ENCODE data around the gene FBXL20. TPM values are rescaled to one million over a fixed set of nuclear protein-coding genes. Genes with fewer than 3 reads are reported as not detected.

FBXL20 gene
- total and polyA plus RNA-seq, 2 experiments from 2014 or later: 10.2 to 20.4 TPM

DNA sequence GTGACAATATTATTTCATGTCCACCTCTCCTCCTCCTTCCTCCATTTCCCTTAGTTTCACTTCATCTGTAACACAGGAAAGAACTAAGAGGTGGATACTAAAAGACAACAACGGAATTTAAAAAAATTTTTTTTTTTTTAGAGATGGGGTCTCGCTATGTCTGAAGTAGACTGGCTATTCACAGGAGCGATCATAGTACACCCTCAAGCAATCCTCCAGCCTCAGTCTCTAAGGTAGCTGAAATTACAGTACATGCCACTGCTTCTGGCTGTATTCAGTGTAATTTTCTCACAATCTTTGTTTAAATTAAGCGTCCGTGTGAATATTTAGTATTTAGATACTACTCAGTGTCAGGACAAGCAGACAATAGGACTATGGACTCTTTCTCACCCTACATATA lies 35.6 kb downstream of the FBXL20 start:
- DNase-seq (ENCODE audit: low read depth in 1 of 2, low spot score in 1 of 2): no peak
- Histone ChIP-seq H3K27me3 (no peaks in the 10 kb centered on the region), H3K36me3 (no peaks in the 10 kb centered on the region), H3K4me1 (ENCODE audit: low read depth) (peaks cover 12% of the 10 kb centered on the region), H3K27ac (no peak overlapping the region), H3K4me3 (no peak overlapping the region), H3K9me3 (ENCODE audit: low read depth) (no peaks in the 10 kb centered on the region)
- TF ChIP-seq, protein P1, sequence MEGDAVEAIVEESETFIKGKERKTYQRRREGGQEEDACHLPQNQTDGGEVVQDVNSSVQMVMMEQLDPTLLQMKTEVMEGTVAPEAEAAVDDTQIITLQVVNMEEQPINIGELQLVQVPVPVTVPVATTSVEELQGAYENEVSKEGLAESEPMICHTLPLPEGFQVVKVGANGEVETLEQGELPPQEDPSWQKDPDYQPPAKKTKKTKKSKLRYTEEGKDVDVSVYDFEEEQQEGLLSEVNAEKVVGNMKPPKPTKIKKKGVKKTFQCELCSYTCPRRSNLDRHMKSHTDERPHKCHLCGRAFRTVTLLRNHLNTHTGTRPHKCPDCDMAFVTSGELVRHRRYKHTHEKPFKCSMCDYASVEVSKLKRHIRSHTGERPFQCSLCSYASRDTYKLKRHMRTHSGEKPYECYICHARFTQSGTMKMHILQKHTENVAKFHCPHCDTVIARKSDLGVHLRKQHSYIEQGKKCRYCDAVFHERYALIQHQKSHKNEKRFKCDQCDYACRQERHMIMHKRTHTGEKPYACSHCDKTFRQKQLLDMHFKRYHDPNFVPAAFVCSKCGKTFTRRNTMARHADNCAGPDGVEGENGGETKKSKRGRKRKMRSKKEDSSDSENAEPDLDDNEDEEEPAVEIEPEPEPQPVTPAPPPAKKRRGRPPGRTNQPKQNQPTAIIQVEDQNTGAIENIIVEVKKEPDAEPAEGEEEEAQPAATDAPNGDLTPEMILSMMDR (IDR thresholded peaks at IDR 0.05; ENCODE audit: low read depth, low read length): no peak

DNA sequence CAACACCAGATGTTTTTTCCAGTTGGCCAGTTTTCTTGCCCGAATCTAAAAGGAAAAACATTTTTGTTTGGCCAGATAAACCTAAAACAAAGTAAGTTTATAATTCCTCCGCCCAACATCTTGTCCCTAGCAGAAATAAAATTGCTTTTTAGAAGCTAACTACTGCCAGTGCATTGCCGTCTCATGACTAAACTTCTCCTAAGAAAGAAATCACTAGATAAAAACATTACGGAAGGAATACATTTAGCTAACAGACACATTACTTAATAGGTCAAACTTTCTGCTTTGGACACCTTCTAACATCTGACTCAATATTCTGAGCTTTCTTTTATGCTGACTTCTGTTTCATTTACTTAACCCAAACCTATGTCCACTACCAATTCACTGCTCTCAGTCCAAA lies 36.2 kb downstream of the FBXL20 start:
- no peaks in the 10 kb centered on the region for H3K27me3 ChIP-seq
- H3K27ac ChIP-seq: no peak overlapping the region
- peaks cover 15% of the 10 kb centered on the region for H3K4me1 ChIP-seq (ENCODE audit: low read depth)
- H3K36me3 ChIP-seq: no peaks in the 10 kb centered on the region
- no peak overlapping the region for H3K4me3 ChIP-seq
- no peaks in the 10 kb centered on the region for H3K9me3 ChIP-seq (ENCODE audit: low read depth)
- TF ChIP-seq, protein P1 (IDR thresholded peaks at IDR 0.05; ENCODE audit: low read depth, low read length): no peak
- DNase-seq (ENCODE audit: low read depth in 1 of 2, low spot score in 1 of 2): peak in 1 of 2 donors; percentile 62

DNA sequence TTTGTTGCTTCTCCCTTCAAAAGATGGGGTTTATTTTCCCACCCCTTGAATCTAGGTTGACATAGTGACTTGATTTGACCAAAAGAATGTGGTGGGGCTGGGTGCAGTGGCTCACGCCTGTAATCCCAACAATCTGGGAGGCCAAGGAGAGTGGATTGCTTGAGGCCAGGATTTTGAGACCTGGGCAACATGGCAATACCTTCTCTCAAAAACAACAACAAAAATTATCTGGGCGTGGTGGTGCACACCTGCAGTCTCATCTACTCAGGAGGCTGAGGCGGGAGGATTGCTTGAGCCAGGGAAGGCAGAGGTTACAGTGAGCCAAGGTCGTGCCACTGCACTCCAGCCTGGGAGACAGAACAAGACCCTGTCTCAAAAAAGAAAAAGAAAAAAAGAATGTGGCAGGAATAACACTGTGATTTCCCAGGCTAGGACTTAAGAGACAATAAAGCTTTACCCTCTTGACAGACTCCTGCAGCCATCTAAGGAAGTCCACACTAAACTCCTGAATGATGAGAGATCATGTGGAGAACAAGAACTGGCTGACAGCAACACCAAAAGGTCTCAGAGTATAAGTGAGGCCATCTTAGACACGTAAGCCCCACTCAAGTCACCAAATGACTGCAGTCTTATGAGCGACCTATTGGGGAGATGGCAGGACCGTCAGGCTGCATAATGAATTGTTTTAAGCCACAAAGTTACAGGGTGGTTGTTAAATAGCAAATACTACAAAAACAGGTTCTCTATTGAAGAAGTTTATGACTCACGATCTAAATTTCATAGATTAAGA lies 37.0 kb downstream of the FBXL20 start:
- Histone ChIP-seq H3K9me3 (ENCODE audit: low read depth) (no peaks in the 10 kb centered on the region), H3K27ac (peak overlapping the region; percentile 30), H3K27me3 (no peaks in the 10 kb centered on the region), H3K4me1 (ENCODE audit: low read depth) (peaks cover 15% of the 10 kb centered on the region), H3K4me3 (no peak overlapping the region), H3K36me3 (no peaks in the 10 kb centered on the region)
- TF ChIP-seq, protein P1 (IDR thresholded peaks at IDR 0.05; ENCODE audit: low read depth, low read length): no peak
- DNase-seq (ENCODE audit: low read depth in 1 of 2, low spot score in 1 of 2): no peak

DNA sequence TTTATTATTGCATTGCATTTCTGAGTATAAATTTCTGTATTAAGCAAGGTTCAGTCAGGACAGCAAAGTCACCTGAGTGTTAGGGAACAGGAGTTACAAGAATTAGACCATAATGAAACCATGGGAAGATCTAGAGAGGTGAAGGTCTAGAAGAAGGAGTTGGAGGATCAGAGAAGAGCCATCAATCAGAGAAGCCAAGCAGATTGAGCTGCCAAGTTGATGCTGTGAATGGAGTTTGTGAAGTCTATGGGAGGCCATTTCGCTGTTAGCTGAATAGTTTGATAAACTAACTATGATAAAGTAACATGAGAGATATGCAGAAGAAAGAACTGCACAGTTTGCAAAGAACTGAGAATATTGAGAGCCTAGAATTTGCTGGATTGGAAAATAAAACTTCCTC lies 40.4 kb downstream of the FBXL20 start:
- H3K9me3 ChIP-seq (ENCODE audit: low read depth): no peaks in the 10 kb centered on the region
- TF ChIP-seq, protein P1 (IDR thresholded peaks at IDR 0.05; ENCODE audit: low read depth, low read length): no peak
- no peak for DNase-seq (ENCODE audit: low read depth in 1 of 2, low spot score in 1 of 2)

DNA sequence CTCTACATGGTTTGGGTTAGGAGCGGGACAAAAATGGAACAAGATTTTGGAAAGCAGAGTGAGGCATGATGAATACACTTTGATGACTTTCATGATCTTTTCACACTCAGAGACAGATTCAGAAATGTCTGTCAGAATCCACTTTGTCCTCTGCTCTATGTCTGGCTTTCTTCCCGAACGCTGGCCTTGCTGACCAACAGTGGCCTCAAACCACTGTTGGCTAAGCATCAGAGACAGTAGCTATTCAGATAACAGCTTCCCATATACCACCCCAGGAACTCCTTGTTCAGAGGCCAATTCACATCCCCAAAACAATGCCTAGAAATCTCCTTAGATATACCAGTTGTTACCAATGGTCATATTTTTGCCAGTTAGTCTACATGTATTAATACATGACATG lies 40.9 kb downstream of the FBXL20 start:
- no peaks in the 10 kb centered on the region for H3K27me3 ChIP-seq
- H3K27ac ChIP-seq: peak overlapping the region; percentile 11
- H3K4me3 ChIP-seq: no peak overlapping the region
- H3K36me3 ChIP-seq: no peaks in the 10 kb centered on the region
- DNase-seq (ENCODE audit: low read depth in 1 of 2, low spot score in 1 of 2): peak in 1 of 2 donors; percentile 14
- H3K9me3 ChIP-seq (ENCODE audit: low read depth): no peaks in the 10 kb centered on the region
- H3K4me1 ChIP-seq (ENCODE audit: low read depth): peaks cover 12% of the 10 kb centered on the region
- TF ChIP-seq, protein P1 (IDR thresholded peaks at IDR 0.05; ENCODE audit: low read depth, low read length): no peak

More for the DNA sequence above, 40.4 kb downstream of the FBXL20 start:
- no peaks in the 10 kb centered on the region for H3K36me3 ChIP-seq
- no peaks in the 10 kb centered on the region for H3K27me3 ChIP-seq
- H3K4me3 ChIP-seq: no peak overlapping the region
- H3K27ac ChIP-seq: peak overlapping the region; percentile 11
- H3K4me1 ChIP-seq (ENCODE audit: low read depth): peaks cover 15% of the 10 kb centered on the region

All from cardiac muscle cell (in vitro differentiated cells and primary cell).